ENCODE measurements around the gene ERAP2.

- TF ChIP-seq POLR2A (IDR thresholded peaks at IDR 0.05) (no peak), CTCF (IDR thresholded peaks at IDR 0.05) (no peak), EP300 (IDR thresholded peaks at IDR 0.05) (no peak)
Observed at GRCh38 chr5:96932026-96932425, 55.7 kb downstream of the ERAP2 start.
